Lower lobe of right lung (tissue), 2 donors: ENCODE results near the gene ABCA7. TPM values are rescaled to one million over a fixed set of nuclear protein-coding genes. Genes with fewer than 3 reads are reported as not detected.

Experiments used
- ATAC-seq, 2 donors: fragments of 200-7000 bp; cut with Tn5 transposase; one replicate each; pipeline ENCODE4 v1.9.1; 2020 to 2022; ENCODE audit warnings: mild to moderate bottlenecking in 2 of 2, moderate library complexity in 2 of 2
- DNase-seq: peaks from one replicate; pipeline ENCODE4 v3.0.0-alpha.2; 2020
- H3K27ac ChIP-seq: fragments of 200-600 bp; one replicate; pipeline ENCODE4 v1.8.0; 2022
- H3K27me3 ChIP-seq: fragments of 200-600 bp; one replicate; pipeline ENCODE4 v1.8.0; 2022; ENCODE audit warnings: low read depth
- H3K36me3 ChIP-seq: fragments of 200-600 bp; one replicate; pipeline ENCODE4 v1.8.0; 2022; ENCODE audit warnings: mild to moderate bottlenecking
- H3K4me1 ChIP-seq: fragments of 200-600 bp; one replicate; pipeline ENCODE4 v1.8.0; 2022
- H3K4me3 ChIP-seq: fragments of 200-600 bp; one replicate; pipeline ENCODE4 v1.8.0; 2022; ENCODE audit warnings: mild to moderate bottlenecking
- H3K9me3 ChIP-seq: fragments of 200-600 bp; one replicate; pipeline ENCODE4 v1.8.0; 2022
- CTCF ChIP-seq: fragments of 200-600 bp; IDR thresholded peaks from one replicate; pipeline ENCODE4 v1.8.0; 2022; ENCODE audit warnings: antibody characterized with exemption, mild to moderate bottlenecking
- intact Hi-C: fragments of 100-400 bp; cut with DNase I; formaldehyde crosslinking; loops from one replicate; pipeline ENCODE4 v1.11.0; 2022
- total RNA-seq: library from RNA; stranded (reverse); fragmentation: NEBNext Ultra II Directional; extraction: Animal tissue kit (Norgen Biotek cat#: 25700); gene quantifications from one replicate; pipeline ENCODE4 v1.2.1, GENCODE V29; 2021
- donor health status: DM: no; HTN: yes; CAD: no; lungs with severe emphysema.

Gene ABCA7
- total RNA-seq, 1 donor from 2014 or later = 53.3 TPM

- no peaks in the 10 kb centered on the region for H3K9me3 ChIP-seq
- no peak for TF ChIP-seq CTCF
- intact Hi-C loops = no loop called here
- H3K4me3 ChIP-seq = no peak overlapping the region
- peaks cover 10% of the 10 kb centered on the region for H3K4me1 ChIP-seq
- H3K27me3 ChIP-seq = no peaks in the 10 kb centered on the region
- H3K27ac ChIP-seq = peak overlapping the region; percentile 4
- peaks cover 49% of the 10 kb centered on the region for H3K36me3 ChIP-seq
- ATAC-seq = peak in 1 of 2 donors; percentile 3
- DNase-seq = no peak
These were observed 29.8 kb upstream of the ABCA7 start for GRCh38 chr19:1009981-1010538.

GRCh38 chr19:1010586-1011510 lies 29.1 kb upstream of the ABCA7 start:
- TF ChIP-seq CTCF = no peak
- peaks cover 18% of the 10 kb centered on the region for H3K4me1 ChIP-seq
- no peak for ATAC-seq
- H3K27me3 ChIP-seq = no peaks in the 10 kb centered on the region
- DNase-seq = no peak
- intact Hi-C loops = no loop called here
- H3K4me3 ChIP-seq = no peak overlapping the region
- H3K27ac ChIP-seq = no peak overlapping the region
- peaks cover 49% of the 10 kb centered on the region for H3K36me3 ChIP-seq
- H3K9me3 ChIP-seq = no peaks in the 10 kb centered on the region

- DNase-seq (no peak), ATAC-seq (no peak)
- Histone ChIP-seq H3K9me3 (no peaks in the 10 kb centered on the region), H3K4me1 (peaks cover 28% of the 10 kb centered on the region), H3K36me3 (peaks cover 49% of the 10 kb centered on the region), H3K27me3 (no peaks in the 10 kb centered on the region), H3K27ac (no peak overlapping the region), H3K4me3 (no peak overlapping the region)
- no peak for TF ChIP-seq CTCF
- intact Hi-C loops = no loop called here
These were observed 28.0 kb upstream of the ABCA7 start for GRCh38 chr19:1011831-1012333.

GRCh38 chr19:1012334-1012733 lies 27.6 kb upstream of the ABCA7 start:
- Histone ChIP-seq H3K9me3 (no peaks in the 10 kb centered on the region), H3K36me3 (peaks cover 49% of the 10 kb centered on the region), H3K27ac (no peak overlapping the region), H3K27me3 (no peaks in the 10 kb centered on the region), H3K4me3 (no peak overlapping the region), H3K4me1 (peaks cover 33% of the 10 kb centered on the region)
- ATAC-seq (no peak), DNase-seq (no peak)
- TF ChIP-seq CTCF = no peak
- intact Hi-C loops = no loop called here

GRCh38 chr19:1013218-1013617 lies 26.7 kb upstream of the ABCA7 start:
- peaks cover 42% of the 10 kb centered on the region for H3K4me1 ChIP-seq
- H3K4me3 ChIP-seq = no peak overlapping the region
- no peaks in the 10 kb centered on the region for H3K27me3 ChIP-seq
- intact Hi-C loops = no loop called here
- DNase-seq = no peak
- ATAC-seq = no peak
- H3K36me3 ChIP-seq = peaks cover 52% of the 10 kb centered on the region
- no peaks in the 10 kb centered on the region for H3K9me3 ChIP-seq
- no peak overlapping the region for H3K27ac ChIP-seq
- no peak for TF ChIP-seq CTCF
